ENCODE data around the gene MRTFA.

The MRTFA gene

DNA sequence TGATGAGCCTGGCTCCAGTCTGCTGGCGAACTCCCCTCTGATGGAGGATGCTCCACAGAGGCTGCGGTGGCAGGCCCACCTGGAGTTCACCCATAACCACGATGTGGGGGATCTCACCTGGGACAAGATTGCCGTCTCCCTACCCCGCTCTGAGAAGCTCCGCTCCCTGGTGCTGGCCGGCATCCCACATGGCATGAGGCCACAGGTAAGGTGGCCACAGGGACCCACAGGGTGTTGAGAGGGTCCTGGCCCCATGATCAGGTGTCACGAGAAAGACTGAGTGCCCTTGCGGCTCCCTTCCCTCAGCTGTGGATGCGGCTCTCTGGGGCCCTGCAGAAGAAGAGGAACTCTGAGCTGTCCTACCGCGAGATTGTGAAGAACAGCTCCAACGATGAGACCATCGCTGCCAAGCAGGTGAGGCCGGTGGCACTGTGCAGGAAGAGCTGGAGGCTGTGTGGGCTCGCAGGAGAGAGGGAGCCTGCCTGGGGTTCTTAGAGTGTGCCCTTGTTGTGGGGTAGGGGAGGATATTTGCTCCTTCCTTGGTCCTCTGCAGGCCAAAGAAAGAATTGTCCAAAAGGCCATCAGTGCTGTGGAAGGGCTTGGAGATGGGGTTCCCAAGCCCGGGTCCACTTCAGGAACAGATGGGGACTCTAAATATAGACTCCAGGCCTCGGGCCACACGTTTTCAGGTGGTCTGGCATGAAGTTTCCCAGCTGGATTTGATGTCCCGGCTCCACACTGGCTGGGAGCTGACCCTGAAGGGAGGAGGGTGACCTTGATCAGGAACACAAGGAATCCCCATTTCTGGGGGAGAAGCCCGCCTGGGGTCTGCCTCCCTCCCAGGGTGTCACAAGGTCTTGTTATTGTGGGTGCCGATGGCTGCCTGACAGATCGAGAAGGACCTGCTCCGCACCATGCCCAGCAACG, 232.0 kb downstream of the MRTFA start:
- no peaks in the 10 kb centered on the region for H3K27me3 ChIP-seq (replicated peaks; ENCODE audit: control insufficient read depth, insufficient read depth, low read length, poor library complexity, severe bottlenecking)
- H3K27ac ChIP-seq (ENCODE audit: insufficient read depth, low read length, poor library complexity, severe bottlenecking) = no peak overlapping the region
- H3K4me3 ChIP-seq (ENCODE audit: insufficient read depth, low read depth, low read length, poor library complexity, severe bottlenecking) = no peak overlapping the region
- peaks cover 37% of the 10 kb centered on the region for H3K4me1 ChIP-seq (ENCODE audit: control insufficient read depth, insufficient read depth, low read length, poor library complexity, severe bottlenecking)
- H3K9me3 ChIP-seq (ENCODE audit: control insufficient read depth, low read length) = no peaks in the 10 kb centered on the region
- DNase-seq = no peak
- peaks cover 55% of the 10 kb centered on the region for H3K36me3 ChIP-seq (ENCODE audit: control insufficient read depth, insufficient read depth, low read length)

DNA sequence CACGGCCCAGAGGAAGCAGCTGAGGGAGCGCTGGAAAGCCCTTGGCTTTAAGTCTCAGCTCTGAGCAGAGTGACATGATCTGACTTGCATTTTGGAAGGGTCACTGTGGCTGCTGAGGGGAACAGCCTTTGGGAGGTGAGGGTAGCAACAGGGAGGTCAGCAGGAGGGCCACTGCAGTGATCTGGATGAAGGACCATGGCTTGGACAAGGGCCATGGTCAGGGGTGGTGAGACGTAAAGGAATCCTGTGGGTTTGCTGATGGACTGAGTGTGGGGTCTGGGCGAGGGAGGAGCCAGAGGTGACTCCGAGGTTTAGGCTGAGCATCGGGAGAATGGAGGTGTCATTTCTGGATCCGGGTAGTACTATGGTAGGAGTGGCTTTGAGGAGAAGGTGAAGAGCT, 232.9 kb downstream of the MRTFA start:
- no peaks in the 10 kb centered on the region for H3K27me3 ChIP-seq (replicated peaks; ENCODE audit: control insufficient read depth, insufficient read depth, low read length, poor library complexity, severe bottlenecking)
- DNase-seq = no peak
- no peak overlapping the region for H3K27ac ChIP-seq (ENCODE audit: insufficient read depth, low read length, poor library complexity, severe bottlenecking)
- H3K36me3 ChIP-seq (ENCODE audit: control insufficient read depth, insufficient read depth, low read length) = peaks cover 46% of the 10 kb centered on the region
- H3K9me3 ChIP-seq (ENCODE audit: control insufficient read depth, low read length) = no peaks in the 10 kb centered on the region
- peaks cover 43% of the 10 kb centered on the region for H3K4me1 ChIP-seq (ENCODE audit: control insufficient read depth, insufficient read depth, low read length, poor library complexity, severe bottlenecking)
- H3K4me3 ChIP-seq (ENCODE audit: insufficient read depth, low read depth, low read length, poor library complexity, severe bottlenecking) = no peak overlapping the region

DNA sequence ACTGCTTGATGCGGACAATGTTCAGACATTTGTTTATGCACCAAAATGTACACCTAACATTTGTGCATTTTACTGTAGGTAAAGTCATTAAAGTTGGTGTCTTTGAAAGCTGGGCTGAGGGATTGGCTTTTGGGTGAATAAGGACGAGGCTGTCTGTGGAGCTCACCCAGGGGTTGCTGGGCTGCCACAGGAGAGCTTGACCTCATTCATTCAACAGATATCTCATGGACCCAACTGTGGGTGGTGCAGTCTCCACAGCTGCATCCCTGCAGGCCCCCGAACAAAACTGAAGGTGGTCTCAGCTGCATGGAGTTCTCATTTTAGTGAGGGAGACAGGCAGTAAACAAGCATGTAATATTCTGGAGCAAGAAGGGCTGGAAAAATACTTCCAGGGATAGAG, 233.4 kb downstream of the MRTFA start:
- peaks cover 41% of the 10 kb centered on the region for H3K36me3 ChIP-seq (ENCODE audit: control insufficient read depth, insufficient read depth, low read length)
- H3K27ac ChIP-seq (ENCODE audit: insufficient read depth, low read length, poor library complexity, severe bottlenecking) = no peak overlapping the region

DNA sequence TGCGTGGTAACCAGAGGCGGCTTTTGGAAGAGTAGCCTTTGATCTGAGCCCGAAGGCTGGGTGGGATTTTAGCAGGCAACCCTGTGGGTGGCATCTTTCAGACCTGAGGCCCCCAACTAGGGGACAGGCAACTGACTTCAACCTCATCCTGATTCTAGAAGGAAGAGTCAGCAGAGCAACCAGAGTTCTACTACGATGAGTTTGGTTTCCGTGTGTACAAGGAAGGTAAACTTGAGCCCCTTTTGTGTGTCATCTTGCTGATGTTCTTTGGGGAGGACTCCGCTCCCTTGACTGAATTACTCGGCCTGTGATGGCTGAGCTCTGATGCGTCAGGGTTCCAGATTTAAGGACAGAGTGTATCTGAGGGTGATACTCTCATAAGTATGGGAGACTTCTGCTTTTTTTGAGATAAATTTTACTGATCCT, 234.5 kb downstream of the MRTFA start:
- H3K4me1 ChIP-seq (ENCODE audit: control insufficient read depth, insufficient read depth, low read length, poor library complexity, severe bottlenecking) = peaks cover 49% of the 10 kb centered on the region
- DNase-seq = no peak
- H3K27me3 ChIP-seq (replicated peaks; ENCODE audit: control insufficient read depth, insufficient read depth, low read length, poor library complexity, severe bottlenecking) = no peaks in the 10 kb centered on the region
- H3K4me3 ChIP-seq (ENCODE audit: insufficient read depth, low read depth, low read length, poor library complexity, severe bottlenecking) = peak overlapping the region; percentile 14
- H3K27ac ChIP-seq (ENCODE audit: insufficient read depth, low read length, poor library complexity, severe bottlenecking) = peak overlapping the region; percentile 50
- H3K9me3 ChIP-seq (ENCODE audit: control insufficient read depth, low read length) = no peaks in the 10 kb centered on the region
- peaks cover 30% of the 10 kb centered on the region for H3K36me3 ChIP-seq (ENCODE audit: control insufficient read depth, insufficient read depth, low read length)

More for the DNA sequence above, 233.4 kb downstream of the MRTFA start:
- Histone ChIP-seq H3K4me3 (ENCODE audit: insufficient read depth, low read depth, low read length, poor library complexity, severe bottlenecking) (no peak overlapping the region), H3K4me1 (ENCODE audit: control insufficient read depth, insufficient read depth, low read length, poor library complexity, severe bottlenecking) (peaks cover 48% of the 10 kb centered on the region), H3K9me3 (ENCODE audit: control insufficient read depth, low read length) (no peaks in the 10 kb centered on the region), H3K27me3 (replicated peaks; ENCODE audit: control insufficient read depth, insufficient read depth, low read length, poor library complexity, severe bottlenecking) (no peaks in the 10 kb centered on the region)
- no peak for DNase-seq

DNA sequence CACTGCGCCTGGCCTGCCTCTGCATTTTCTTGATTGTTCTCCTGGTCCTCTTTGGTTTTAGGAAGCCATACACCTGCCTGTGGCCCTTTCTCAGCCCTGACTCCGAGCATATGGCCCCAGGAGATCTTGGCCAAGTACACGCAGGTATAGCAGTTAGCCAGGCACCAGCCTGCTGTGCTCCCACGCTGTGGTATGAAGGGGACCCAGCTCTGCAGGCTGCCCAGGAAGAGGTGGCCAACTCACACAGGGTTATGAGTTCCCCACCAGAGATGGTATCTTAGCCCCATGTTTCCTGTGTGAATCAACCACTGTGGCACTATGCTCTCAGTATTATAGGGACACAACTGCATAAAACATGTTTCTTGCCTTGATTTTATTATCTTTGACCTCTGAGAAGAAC, 235.0 kb downstream of the MRTFA start:
- peaks cover 25% of the 10 kb centered on the region for H3K36me3 ChIP-seq (ENCODE audit: control insufficient read depth, insufficient read depth, low read length)
- peaks cover 49% of the 10 kb centered on the region for H3K4me1 ChIP-seq (ENCODE audit: control insufficient read depth, insufficient read depth, low read length, poor library complexity, severe bottlenecking)
- peak; percentile 38 to 56 (median 40) for DNase-seq
- no peaks in the 10 kb centered on the region for H3K9me3 ChIP-seq (ENCODE audit: control insufficient read depth, low read length)
- no peaks in the 10 kb centered on the region for H3K27me3 ChIP-seq (replicated peaks; ENCODE audit: control insufficient read depth, insufficient read depth, low read length, poor library complexity, severe bottlenecking)
- peak overlapping the region; percentile 50 for H3K27ac ChIP-seq (ENCODE audit: insufficient read depth, low read length, poor library complexity, severe bottlenecking)
- peak overlapping the region; percentile 14 for H3K4me3 ChIP-seq (ENCODE audit: insufficient read depth, low read depth, low read length, poor library complexity, severe bottlenecking)

DNA sequence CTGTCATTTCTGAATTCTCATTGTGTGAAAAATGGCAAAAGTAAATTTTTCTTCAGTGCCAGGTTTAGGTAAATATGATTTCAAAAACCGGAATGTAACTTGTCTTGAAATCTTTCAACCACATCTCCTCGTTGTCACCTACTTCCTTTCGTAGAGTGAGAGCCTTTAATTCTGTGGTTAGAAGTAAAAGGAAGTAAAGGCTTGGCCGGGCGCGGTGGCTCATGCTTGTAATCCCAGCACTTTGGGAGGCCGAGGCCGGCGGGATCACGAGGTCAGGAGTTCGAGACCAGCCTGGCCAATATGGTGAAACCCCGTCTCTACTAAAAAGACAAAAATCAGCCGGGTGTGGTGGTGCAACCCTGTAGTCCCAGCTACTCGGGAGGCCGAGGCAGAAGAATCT, 236.4 kb downstream of the MRTFA start:
- H3K4me1 ChIP-seq (ENCODE audit: control insufficient read depth, insufficient read depth, low read length, poor library complexity, severe bottlenecking) = peaks cover 49% of the 10 kb centered on the region
- peak overlapping the region; percentile 27 for H3K4me3 ChIP-seq (ENCODE audit: insufficient read depth, low read depth, low read length, poor library complexity, severe bottlenecking)
- no peaks in the 10 kb centered on the region for H3K9me3 ChIP-seq (ENCODE audit: control insufficient read depth, low read length)
- peaks cover 11% of the 10 kb centered on the region for H3K36me3 ChIP-seq (ENCODE audit: control insufficient read depth, insufficient read depth, low read length)
- peak overlapping the region; percentile 44 for H3K27ac ChIP-seq (ENCODE audit: insufficient read depth, low read length, poor library complexity, severe bottlenecking)
- peak; percentile 14 to 31 (median 20) for DNase-seq
- H3K27me3 ChIP-seq (replicated peaks; ENCODE audit: control insufficient read depth, insufficient read depth, low read length, poor library complexity, severe bottlenecking) = no peaks in the 10 kb centered on the region

DNA sequence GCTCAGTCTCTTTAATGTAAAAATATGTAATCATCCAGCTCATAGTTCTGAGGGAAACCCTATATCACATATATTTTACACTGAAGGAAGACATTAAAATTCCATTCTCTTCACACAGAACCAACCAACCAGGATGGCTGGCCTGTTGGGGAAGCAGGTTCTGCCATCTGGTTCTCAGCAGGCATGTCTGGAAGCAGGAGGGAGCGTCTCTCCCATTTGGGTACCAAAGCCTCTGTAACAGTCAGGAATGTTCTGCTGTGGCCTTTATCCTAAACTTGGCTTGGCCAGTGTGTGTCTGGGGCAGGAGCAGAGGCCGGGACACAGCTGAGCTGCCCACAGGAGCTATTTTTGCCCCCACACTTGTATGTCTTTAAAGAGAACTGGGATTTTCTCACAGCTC, 236.9 kb downstream of the MRTFA start:
- H3K4me1 ChIP-seq (ENCODE audit: control insufficient read depth, insufficient read depth, low read length, poor library complexity, severe bottlenecking) = peaks cover 49% of the 10 kb centered on the region
- H3K4me3 ChIP-seq (ENCODE audit: insufficient read depth, low read depth, low read length, poor library complexity, severe bottlenecking) = peak overlapping the region; percentile 27
- no peaks in the 10 kb centered on the region for H3K27me3 ChIP-seq (replicated peaks; ENCODE audit: control insufficient read depth, insufficient read depth, low read length, poor library complexity, severe bottlenecking)
- peak overlapping the region; percentile 33 for H3K27ac ChIP-seq (ENCODE audit: insufficient read depth, low read length, poor library complexity, severe bottlenecking)
- no peaks in the 10 kb centered on the region for H3K9me3 ChIP-seq (ENCODE audit: control insufficient read depth, low read length)
- no peak for DNase-seq
- peaks cover 6% of the 10 kb centered on the region for H3K36me3 ChIP-seq (ENCODE audit: control insufficient read depth, insufficient read depth, low read length)

DNA sequence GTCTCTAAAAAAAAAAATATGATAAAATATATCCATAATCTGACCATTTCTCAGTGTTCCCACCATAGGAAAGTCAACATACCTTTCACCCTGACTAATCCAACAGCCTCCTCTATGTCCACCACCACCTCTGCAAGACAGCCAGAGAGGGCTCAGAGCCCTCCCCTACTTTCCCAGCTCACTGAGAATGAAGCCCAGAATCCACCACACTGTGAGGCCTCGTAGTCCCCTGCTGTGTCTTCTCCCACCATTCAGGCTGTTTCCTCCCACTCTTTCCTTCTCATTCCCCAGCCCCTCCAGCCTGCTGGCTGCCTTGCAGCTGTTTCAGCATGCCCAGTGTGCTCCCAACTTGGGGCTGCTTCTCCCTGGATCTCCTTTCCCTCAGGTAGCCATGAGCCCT, 239.1 kb downstream of the MRTFA start:
- Histone ChIP-seq H3K36me3 (ENCODE audit: control insufficient read depth, insufficient read depth, low read length) (no peaks in the 10 kb centered on the region), H3K9me3 (ENCODE audit: control insufficient read depth, low read length) (no peaks in the 10 kb centered on the region), H3K4me1 (ENCODE audit: control insufficient read depth, insufficient read depth, low read length, poor library complexity, severe bottlenecking) (peaks cover 35% of the 10 kb centered on the region)

DNA sequence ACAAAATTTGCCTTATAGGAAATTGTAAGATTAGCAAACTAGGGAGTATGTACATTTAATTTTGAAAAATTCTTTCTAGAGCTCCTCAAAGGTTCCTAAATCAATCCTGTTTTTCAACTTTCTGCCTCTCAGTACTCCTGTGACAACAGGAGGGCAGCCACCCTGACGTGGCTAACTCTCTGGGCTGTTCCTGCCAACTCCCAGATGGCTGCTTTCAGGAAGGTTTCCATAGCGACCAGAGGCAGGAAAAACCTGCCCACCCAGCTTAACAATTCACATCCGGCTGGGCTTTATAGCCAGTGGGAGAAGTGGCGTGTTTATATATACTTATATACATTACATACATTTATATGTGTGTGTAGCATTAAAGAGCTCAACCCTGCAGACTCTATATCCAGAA, 239.6 kb downstream of the MRTFA start:
- H3K27me3 ChIP-seq (replicated peaks; ENCODE audit: control insufficient read depth, insufficient read depth, low read length, poor library complexity, severe bottlenecking) = no peaks in the 10 kb centered on the region
- no peak overlapping the region for H3K4me3 ChIP-seq (ENCODE audit: insufficient read depth, low read depth, low read length, poor library complexity, severe bottlenecking)
- H3K36me3 ChIP-seq (ENCODE audit: control insufficient read depth, insufficient read depth, low read length) = no peaks in the 10 kb centered on the region
- H3K9me3 ChIP-seq (ENCODE audit: control insufficient read depth, low read length) = no peaks in the 10 kb centered on the region
- peaks cover 30% of the 10 kb centered on the region for H3K4me1 ChIP-seq (ENCODE audit: control insufficient read depth, insufficient read depth, low read length, poor library complexity, severe bottlenecking)
- H3K27ac ChIP-seq (ENCODE audit: insufficient read depth, low read length, poor library complexity, severe bottlenecking) = no peak overlapping the region
- DNase-seq = no peak

More for the DNA sequence above, 239.1 kb downstream of the MRTFA start:
- no peak overlapping the region for H3K27ac ChIP-seq (ENCODE audit: insufficient read depth, low read length, poor library complexity, severe bottlenecking)
- no peaks in the 10 kb centered on the region for H3K27me3 ChIP-seq (replicated peaks; ENCODE audit: control insufficient read depth, insufficient read depth, low read length, poor library complexity, severe bottlenecking)
- no peak for DNase-seq
- no peak overlapping the region for H3K4me3 ChIP-seq (ENCODE audit: insufficient read depth, low read depth, low read length, poor library complexity, severe bottlenecking)

DNA sequence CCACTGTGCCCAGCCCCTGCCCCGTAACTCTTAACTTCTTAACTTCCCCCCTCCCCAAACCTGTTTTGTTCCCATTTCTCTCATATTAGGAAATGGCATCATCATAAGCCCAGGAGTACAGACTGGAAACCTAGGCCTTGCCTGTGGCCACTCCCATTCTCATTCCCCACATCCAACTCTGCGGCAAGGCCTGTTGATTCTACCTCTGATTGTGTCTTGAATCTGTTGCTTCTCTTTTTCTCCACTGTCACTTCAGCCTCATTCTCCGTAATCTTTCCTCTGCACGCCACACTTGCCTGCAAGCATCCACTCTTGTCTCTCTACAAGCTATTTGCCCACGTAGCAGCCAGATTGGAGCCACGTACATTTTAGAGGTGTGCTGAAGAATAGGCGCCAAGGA, 240.9 kb downstream of the MRTFA start:
- Histone ChIP-seq H3K9me3 (ENCODE audit: control insufficient read depth, low read length) (no peaks in the 10 kb centered on the region), H3K4me1 (ENCODE audit: control insufficient read depth, insufficient read depth, low read length, poor library complexity, severe bottlenecking) (peaks cover 19% of the 10 kb centered on the region), H3K27ac (ENCODE audit: insufficient read depth, low read length, poor library complexity, severe bottlenecking) (no peak overlapping the region), H3K27me3 (replicated peaks; ENCODE audit: control insufficient read depth, insufficient read depth, low read length, poor library complexity, severe bottlenecking) (no peaks in the 10 kb centered on the region), H3K4me3 (ENCODE audit: insufficient read depth, low read depth, low read length, poor library complexity, severe bottlenecking) (no peak overlapping the region), H3K36me3 (ENCODE audit: control insufficient read depth, insufficient read depth, low read length) (no peaks in the 10 kb centered on the region)
- no peak for DNase-seq
